Erythroblast (primary cell): ENCODE measurements around the gene CERT1.

Experiments used
- GATA1 ChIP-seq: IDR thresholded peaks from 2 replicates; pipeline ENCODE4 v1.6.1; 2011; ENCODE audit warnings: low read depth, mild to moderate bottlenecking, control low read depth, low read length, moderate library complexity
- POLR2A ChIP-seq: IDR thresholded peaks from 2 replicates; pipeline ENCODE4 v1.6.1; 2011; ENCODE audit warnings: mild to moderate bottlenecking, low read length

DNA sequence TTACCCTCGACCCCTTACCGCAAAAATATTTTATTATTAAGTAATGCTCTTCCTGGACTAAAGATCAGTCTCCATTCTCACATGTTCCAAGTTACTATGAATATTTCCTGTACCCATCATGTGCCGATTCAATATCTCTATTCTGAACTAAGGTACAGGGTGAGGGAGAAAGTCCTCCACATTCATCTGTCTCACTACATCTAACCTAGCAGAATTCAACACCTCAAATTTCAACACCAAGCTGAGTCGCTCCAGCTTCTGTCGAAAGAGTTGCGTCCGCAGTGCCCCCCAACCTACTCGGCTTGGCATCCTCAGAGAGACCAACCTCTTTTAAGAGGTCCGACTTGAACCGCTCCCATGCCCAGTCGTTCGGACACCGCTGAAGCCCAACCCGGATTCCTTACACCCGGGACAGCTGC is 1.0 kb downstream of the CERT1 start:
- no peak for TF ChIP-seq POLR2A
- TF ChIP-seq GATA1 = no peak
